ENCODE data around the gene AOPEP. TPM values are rescaled to one million over a fixed set of nuclear protein-coding genes. Genes with fewer than 3 reads are reported as not detected.

Gene AOPEP
- polyA plus RNA-seq, 1 of the 3 experiments (the other 2 are of a cell fraction) = 54.6 TPM

DNA sequence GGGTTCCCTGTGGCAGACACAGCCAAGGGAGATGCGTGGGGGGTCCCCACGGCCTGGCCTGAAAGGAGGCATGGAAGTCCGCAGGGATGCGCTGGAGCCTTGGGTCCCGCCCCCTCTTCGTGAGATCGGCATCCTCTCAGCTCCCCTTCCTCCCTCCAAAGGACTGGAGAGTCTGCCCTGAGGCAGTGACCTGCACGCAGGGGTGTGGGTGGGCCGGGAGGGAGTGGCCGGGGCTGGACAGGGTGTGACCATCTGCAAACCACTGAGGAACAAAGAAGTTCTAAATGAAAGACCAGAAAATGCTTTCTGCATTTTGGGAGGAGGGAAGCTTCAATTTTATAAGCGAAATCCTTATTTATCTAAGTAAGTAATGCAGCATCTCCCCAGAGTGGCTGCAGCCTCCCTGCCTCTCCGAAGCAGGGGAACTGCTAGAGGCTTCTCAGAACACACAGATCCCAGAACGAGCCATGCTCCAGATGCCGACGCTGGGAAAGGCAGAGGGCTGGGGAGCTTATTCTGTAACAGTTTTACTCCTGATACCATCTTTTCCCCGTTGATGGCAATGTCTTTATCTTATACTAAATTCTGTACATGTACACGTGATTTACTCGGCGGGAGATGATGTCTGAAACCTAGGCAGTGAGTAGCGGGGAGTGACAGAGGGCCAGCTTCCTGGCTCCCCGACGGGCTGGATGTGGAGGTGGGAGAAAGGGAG is 369.3 kb downstream of the AOPEP start (continued):
- peak; percentile 7 for TF ChIP-seq CHD2 (IDR thresholded peaks at IDR 0.05; ENCODE audit: low read length, partially characterized antibody)
- TF ChIP-seq, protein P1, sequence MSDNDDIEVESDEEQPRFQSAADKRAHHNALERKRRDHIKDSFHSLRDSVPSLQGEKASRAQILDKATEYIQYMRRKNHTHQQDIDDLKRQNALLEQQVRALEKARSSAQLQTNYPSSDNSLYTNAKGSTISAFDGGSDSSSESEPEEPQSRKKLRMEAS (IDR thresholded peaks at IDR 0.05; ENCODE audit: low read depth) = no peak
- TF ChIP-seq, protein P2, sequence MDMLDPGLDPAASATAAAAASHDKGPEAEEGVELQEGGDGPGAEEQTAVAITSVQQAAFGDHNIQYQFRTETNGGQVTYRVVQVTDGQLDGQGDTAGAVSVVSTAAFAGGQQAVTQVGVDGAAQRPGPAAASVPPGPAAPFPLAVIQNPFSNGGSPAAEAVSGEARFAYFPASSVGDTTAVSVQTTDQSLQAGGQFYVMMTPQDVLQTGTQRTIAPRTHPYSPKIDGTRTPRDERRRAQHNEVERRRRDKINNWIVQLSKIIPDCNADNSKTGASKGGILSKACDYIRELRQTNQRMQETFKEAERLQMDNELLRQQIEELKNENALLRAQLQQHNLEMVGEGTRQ (IDR thresholded peaks at IDR 0.05; ENCODE audit: borderline replicate concordance, low read depth, low read length) = no peak
- TF ChIP-seq TEAD4 (IDR thresholded peaks at IDR 0.05; ENCODE audit: borderline replicate concordance, insufficient read depth) = no peak
- TF ChIP-seq TAF1 (IDR thresholded peaks at IDR 0.05; ENCODE audit: borderline replicate concordance, low read depth, low read length) = no peak
- peak; percentile 69; the same call in 1 of the 2 replicates for TF ChIP-seq MXI1 (IDR thresholded peaks at IDR 0.05; ENCODE audit: low read depth, low read length)
- no peak for TF ChIP-seq SMC3 (IDR thresholded peaks at IDR 0.05; ENCODE audit: low read depth, low read length)
- peak; percentile 59; the same call in 1 of the 2 replicates for TF ChIP-seq RCOR1 (IDR thresholded peaks at IDR 0.05; ENCODE audit: low read length)
- TF ChIP-seq, protein P3, sequence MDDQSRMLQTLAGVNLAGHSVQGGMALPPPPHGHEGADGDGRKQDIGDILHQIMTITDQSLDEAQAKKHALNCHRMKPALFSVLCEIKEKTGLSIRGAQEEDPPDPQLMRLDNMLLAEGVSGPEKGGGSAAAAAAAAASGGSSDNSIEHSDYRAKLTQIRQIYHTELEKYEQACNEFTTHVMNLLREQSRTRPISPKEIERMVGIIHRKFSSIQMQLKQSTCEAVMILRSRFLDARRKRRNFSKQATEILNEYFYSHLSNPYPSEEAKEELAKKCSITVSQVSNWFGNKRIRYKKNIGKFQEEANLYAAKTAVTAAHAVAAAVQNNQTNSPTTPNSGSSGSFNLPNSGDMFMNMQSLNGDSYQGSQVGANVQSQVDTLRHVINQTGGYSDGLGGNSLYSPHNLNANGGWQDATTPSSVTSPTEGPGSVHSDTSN (IDR thresholded peaks at IDR 0.05) = no peak
- peak; percentile 83 for TF ChIP-seq GATA2 (CRISPR knock-in tag; IDR thresholded peaks at IDR 0.05)
- TF ChIP-seq CTCF (IDR thresholded peaks at IDR 0.05) = no peak
- TF ChIP-seq NRF1 (IDR thresholded peaks at IDR 0.05; ENCODE audit: low read depth, low read length) = no peak
- no peak for TF ChIP-seq GABPA (IDR thresholded peaks at IDR 0.05; ENCODE audit: low read depth)
- TF ChIP-seq JUND (IDR thresholded peaks at IDR 0.05) = no peak
- no peak for TF ChIP-seq FOXM1 (IDR thresholded peaks at IDR 0.05; ENCODE audit: low read depth)
- TF ChIP-seq YY1 (IDR thresholded peaks at IDR 0.05; ENCODE audit: low read depth) = no peak
- TF ChIP-seq FOXJ3 (CRISPR knock-in tag; IDR thresholded peaks at IDR 0.05) = no peak
- no peak for TF ChIP-seq MEF2A (IDR thresholded peaks at IDR 0.05; ENCODE audit: borderline replicate concordance, low read depth)

- CTCF ChIA-PET = interaction anchor here (0.8 to 4.4 kb wide), 14 partner anchors 10 to 314 kb away, joined by 3 to 17 read pairs (median 4); no protein-coding TSS in a partner anchor
- POLR2A ChIA-PET = no interaction called here
- Histone ChIP-seq H3K36me3 (replicated peaks in 1 of 2; ENCODE audit: control insufficient read depth in 1 of 2, insufficient read depth in 2 of 2, low read length in 1 of 2) (peaks cover 0 to 7% of the 10 kb centered on the region in 2 experiments), H3K4me3 (ENCODE audit: low read depth in 2 of 2, low read length in 1 of 2) (no peak overlapping the region), H4K20me1 (ENCODE audit: insufficient read depth) (no peaks in the 10 kb centered on the region), H3K9me3 (no peaks in the 10 kb centered on the region), H3K27me3 (ENCODE audit: insufficient read depth) (no peaks in the 10 kb centered on the region), H3K9ac (no peak overlapping the region), H3K4me1 (ENCODE audit: control insufficient read depth in 1 of 2, insufficient read depth in 2 of 2, low read depth in 1 of 2, low read length in 1 of 2) (peaks cover 23 to 93% of the 10 kb centered on the region in 2 experiments; a peak in 3 of 4 replicates), H3K27ac (ENCODE audit: low read depth in 2 of 2, low read length in 1 of 2) (peak overlapping the region in 1 of 2 experiments; percentile 71; a peak in 2 of 4 replicates), H2AFZ (ENCODE audit: low read depth) (no peak overlapping the region), H3F3A (replicated peaks; ENCODE audit: insufficient read depth) (no peaks in the 10 kb centered on the region), H3K79me2 (ENCODE audit: insufficient read depth) (no peaks in the 10 kb centered on the region), H3K9me2 (no peaks in the 10 kb centered on the region), H3K4me2 (no peak overlapping the region)
- peak; percentile 69 for DNase-seq
- 96% methylated on average over 6 of the region's 12 CpGs for WGBS (ENCODE audit: low lambda C conversion rate)
- TF ChIP-seq CTCF (IDR thresholded peaks at IDR 0.05) = no peak
- no peak for TF ChIP-seq RCOR1 (IDR thresholded peaks at IDR 0.05; ENCODE audit: low read length)
- no peak for TF ChIP-seq POLR2AphosphoS5 (IDR thresholded peaks at IDR 0.05; ENCODE audit: low read depth, low read length)
- TF ChIP-seq TCF12 (IDR thresholded peaks at IDR 0.05) = no peak
- TF ChIP-seq NRF1 (IDR thresholded peaks at IDR 0.05; ENCODE audit: low read depth, low read length) = no peak
- TF ChIP-seq FOXJ3 (CRISPR knock-in tag; IDR thresholded peaks at IDR 0.05) = no peak
- no peak for TF ChIP-seq GATA2 (CRISPR knock-in tag; IDR thresholded peaks at IDR 0.05)
- TF ChIP-seq, protein P4, sequence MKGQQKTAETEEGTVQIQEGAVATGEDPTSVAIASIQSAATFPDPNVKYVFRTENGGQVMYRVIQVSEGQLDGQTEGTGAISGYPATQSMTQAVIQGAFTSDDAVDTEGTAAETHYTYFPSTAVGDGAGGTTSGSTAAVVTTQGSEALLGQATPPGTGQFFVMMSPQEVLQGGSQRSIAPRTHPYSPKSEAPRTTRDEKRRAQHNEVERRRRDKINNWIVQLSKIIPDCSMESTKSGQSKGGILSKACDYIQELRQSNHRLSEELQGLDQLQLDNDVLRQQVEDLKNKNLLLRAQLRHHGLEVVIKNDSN (IDR thresholded peaks at IDR 0.05; ENCODE audit: borderline replicate concordance, low read depth) = no peak
- no peak; the same call in 1 of the 2 replicates for TF ChIP-seq SMC3 (IDR thresholded peaks at IDR 0.05; ENCODE audit: low read depth, low read length)
- no peak for TF ChIP-seq TEAD4 (IDR thresholded peaks at IDR 0.05; ENCODE audit: borderline replicate concordance, insufficient read depth)
- TF ChIP-seq, protein P2 (IDR thresholded peaks at IDR 0.05; ENCODE audit: borderline replicate concordance, low read depth, low read length) = no peak
- no peak for TF ChIP-seq MXI1 (IDR thresholded peaks at IDR 0.05; ENCODE audit: low read depth, low read length)
- TF ChIP-seq, protein P1 (IDR thresholded peaks at IDR 0.05; ENCODE audit: low read depth) = no peak
Observed at GRCh38 chr9:95096381-95096780, 369.9 kb downstream of the AOPEP start.
